IPS-15b (cell line): ENCODE results near the gene IQGAP2.

Source experiments
- H3K27me3 ChIP-seq: one replicate; pipeline ENCODE4 v1.6.1; 2013; ENCODE audit warnings: low read length; ENCODE audit not compliant: control insufficient read depth, insufficient read depth
- H3K36me3 ChIP-seq: one replicate; pipeline ENCODE4 v1.6.1; 2013; ENCODE audit warnings: low read length; ENCODE audit not compliant: control insufficient read depth, insufficient read depth
- H3K4me1 ChIP-seq: one replicate; pipeline ENCODE4 v1.6.1; 2013; ENCODE audit warnings: mild to moderate bottlenecking, low read length; ENCODE audit not compliant: control insufficient read depth, insufficient read depth
- H3K4me3 ChIP-seq: one replicate; pipeline ENCODE4 v1.5.1; 2013; ENCODE audit warnings: low read depth, low read length
- H3K9ac ChIP-seq: one replicate; pipeline ENCODE4 v1.6.1; 2013; ENCODE audit warnings: low read depth, mild to moderate bottlenecking, low read length
- H3K9me3 ChIP-seq: one replicate; pipeline ENCODE4 v1.6.1; 2013; ENCODE audit warnings: mild to moderate bottlenecking, low read length; ENCODE audit not compliant: control insufficient read depth, insufficient read depth

IQGAP2 gene

GRCh38 chr5:76460104-76460503 is 57.0 kb downstream of the IQGAP2 start:
- Histone ChIP-seq H3K27me3 (no peaks in the 10 kb centered on the region), H3K4me1 (peaks cover 3% of the 10 kb centered on the region), H3K9me3 (no peaks in the 10 kb centered on the region), H3K9ac (no peak overlapping the region), H3K36me3 (no peaks in the 10 kb centered on the region), H3K4me3 (no peak overlapping the region)

GRCh38 chr5:76462097-76462667 is 59.1 kb downstream of the IQGAP2 start:
- no peaks in the 10 kb centered on the region for H3K9me3 ChIP-seq
- no peaks in the 10 kb centered on the region for H3K27me3 ChIP-seq
- no peaks in the 10 kb centered on the region for H3K4me1 ChIP-seq
- H3K36me3 ChIP-seq: no peaks in the 10 kb centered on the region
- H3K4me3 ChIP-seq: no peak overlapping the region
- no peak overlapping the region for H3K9ac ChIP-seq

GRCh38 chr5:76467216-76467615 is 64.1 kb downstream of the IQGAP2 start:
- Histone ChIP-seq H3K4me3 (no peak overlapping the region), H3K4me1 (no peaks in the 10 kb centered on the region), H3K36me3 (no peaks in the 10 kb centered on the region), H3K9me3 (peaks cover 4% of the 10 kb centered on the region), H3K9ac (no peak overlapping the region), H3K27me3 (no peaks in the 10 kb centered on the region)

- Histone ChIP-seq H3K27me3 (no peaks in the 10 kb centered on the region), H3K9me3 (peaks cover 4% of the 10 kb centered on the region), H3K4me3 (no peak overlapping the region), H3K36me3 (no peaks in the 10 kb centered on the region), H3K9ac (no peak overlapping the region), H3K4me1 (no peaks in the 10 kb centered on the region)
Measured at GRCh38 chr5:76468635-76469425, 65.7 kb downstream of the IQGAP2 start.

GRCh38 chr5:76469656-76470290 is 66.7 kb downstream of the IQGAP2 start:
- Histone ChIP-seq H3K36me3 (no peaks in the 10 kb centered on the region), H3K4me1 (no peaks in the 10 kb centered on the region), H3K9ac (no peak overlapping the region), H3K27me3 (no peaks in the 10 kb centered on the region), H3K9me3 (peaks cover 4% of the 10 kb centered on the region), H3K4me3 (no peak overlapping the region)

- no peak overlapping the region for H3K9ac ChIP-seq
- H3K4me1 ChIP-seq: no peaks in the 10 kb centered on the region
- H3K9me3 ChIP-seq: peaks cover 4% of the 10 kb centered on the region
- no peak overlapping the region for H3K4me3 ChIP-seq
- no peaks in the 10 kb centered on the region for H3K27me3 ChIP-seq
- H3K36me3 ChIP-seq: no peaks in the 10 kb centered on the region
Measured at GRCh38 chr5:76470976-76471375, 67.9 kb downstream of the IQGAP2 start.

- no peak overlapping the region for H3K9ac ChIP-seq
- no peaks in the 10 kb centered on the region for H3K36me3 ChIP-seq
- no peaks in the 10 kb centered on the region for H3K27me3 ChIP-seq
- H3K9me3 ChIP-seq: peaks cover 4% of the 10 kb centered on the region
- no peaks in the 10 kb centered on the region for H3K4me1 ChIP-seq
- no peak overlapping the region for H3K4me3 ChIP-seq
Measured at GRCh38 chr5:76471406-76471805, 68.3 kb downstream of the IQGAP2 start.

- Histone ChIP-seq H3K9me3 (peaks cover 4% of the 10 kb centered on the region), H3K4me1 (no peaks in the 10 kb centered on the region), H3K4me3 (no peak overlapping the region), H3K27me3 (no peaks in the 10 kb centered on the region), H3K36me3 (no peaks in the 10 kb centered on the region), H3K9ac (no peak overlapping the region)
Measured at GRCh38 chr5:76471987-76472334, 68.9 kb downstream of the IQGAP2 start.

GRCh38 chr5:76472335-76473008 is 69.4 kb downstream of the IQGAP2 start:
- H3K4me3 ChIP-seq: no peak overlapping the region
- H3K4me1 ChIP-seq: no peaks in the 10 kb centered on the region
- no peaks in the 10 kb centered on the region for H3K36me3 ChIP-seq
- no peak overlapping the region for H3K9ac ChIP-seq
- H3K27me3 ChIP-seq: no peaks in the 10 kb centered on the region
- peaks cover 4% of the 10 kb centered on the region for H3K9me3 ChIP-seq

GRCh38 chr5:76473009-76473336 is 69.9 kb downstream of the IQGAP2 start:
- Histone ChIP-seq H3K27me3 (no peaks in the 10 kb centered on the region), H3K4me1 (no peaks in the 10 kb centered on the region), H3K4me3 (no peak overlapping the region), H3K9ac (no peak overlapping the region), H3K36me3 (no peaks in the 10 kb centered on the region), H3K9me3 (peaks cover 4% of the 10 kb centered on the region)

GRCh38 chr5:76473661-76474060 is 70.6 kb downstream of the IQGAP2 start:
- no peaks in the 10 kb centered on the region for H3K4me1 ChIP-seq
- peaks cover 4% of the 10 kb centered on the region for H3K9me3 ChIP-seq
- H3K4me3 ChIP-seq: no peak overlapping the region
- no peaks in the 10 kb centered on the region for H3K27me3 ChIP-seq
- H3K9ac ChIP-seq: no peak overlapping the region
- no peaks in the 10 kb centered on the region for H3K36me3 ChIP-seq

GRCh38 chr5:76474377-76474776 is 71.3 kb downstream of the IQGAP2 start:
- H3K36me3 ChIP-seq: no peaks in the 10 kb centered on the region

More at GRCh38 chr5:76474377-76474776, 71.3 kb downstream of the IQGAP2 start:
- H3K9me3 ChIP-seq: peaks cover 4% of the 10 kb centered on the region
- no peaks in the 10 kb centered on the region for H3K27me3 ChIP-seq
- H3K4me1 ChIP-seq: no peaks in the 10 kb centered on the region
- no peak overlapping the region for H3K9ac ChIP-seq
- no peak overlapping the region for H3K4me3 ChIP-seq
